ENCODE results near the gene TYROBP. TPM values are rescaled to one million over a fixed set of nuclear protein-coding genes. Genes with fewer than 3 reads are reported as not detected.

Gene TYROBP
- total RNA-seq, 4 donors from 2014 or later: 47.1 to 145 (median 50.7) TPM

DNA sequence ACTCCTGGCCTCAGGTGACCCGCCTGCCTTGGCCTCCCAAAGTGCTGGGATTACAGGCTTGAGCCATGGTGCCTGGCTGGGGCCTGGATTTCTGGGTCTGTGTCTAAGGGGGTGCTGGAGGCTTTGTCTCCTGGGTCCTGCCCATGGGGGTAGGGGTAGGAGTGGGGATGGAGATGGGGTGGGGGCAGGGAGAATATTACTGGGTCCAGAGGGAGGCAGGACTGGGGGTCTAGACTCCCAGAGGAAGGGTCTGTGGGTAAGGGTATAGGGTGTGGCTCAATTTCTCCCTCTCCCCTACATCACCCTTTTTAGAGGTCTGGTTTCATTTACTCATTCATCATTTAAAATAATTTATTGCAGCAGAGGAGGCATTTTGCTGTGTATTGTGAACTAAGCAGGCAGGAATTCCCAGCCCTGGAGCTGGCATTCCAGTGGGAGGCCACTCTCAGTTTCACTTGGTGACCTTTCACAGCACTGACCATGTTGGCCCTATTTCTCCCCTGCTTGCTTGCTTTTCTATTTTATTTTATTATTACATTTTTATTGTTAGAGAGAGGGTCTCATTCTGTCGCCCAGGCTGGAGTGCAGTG lies 6.9 kb downstream of the TYROBP start:
- peak overlapping the region; percentile 88 to 94 (median 92) for H3K27ac ChIP-seq (replicated peaks in 1 of 4)

DNA sequence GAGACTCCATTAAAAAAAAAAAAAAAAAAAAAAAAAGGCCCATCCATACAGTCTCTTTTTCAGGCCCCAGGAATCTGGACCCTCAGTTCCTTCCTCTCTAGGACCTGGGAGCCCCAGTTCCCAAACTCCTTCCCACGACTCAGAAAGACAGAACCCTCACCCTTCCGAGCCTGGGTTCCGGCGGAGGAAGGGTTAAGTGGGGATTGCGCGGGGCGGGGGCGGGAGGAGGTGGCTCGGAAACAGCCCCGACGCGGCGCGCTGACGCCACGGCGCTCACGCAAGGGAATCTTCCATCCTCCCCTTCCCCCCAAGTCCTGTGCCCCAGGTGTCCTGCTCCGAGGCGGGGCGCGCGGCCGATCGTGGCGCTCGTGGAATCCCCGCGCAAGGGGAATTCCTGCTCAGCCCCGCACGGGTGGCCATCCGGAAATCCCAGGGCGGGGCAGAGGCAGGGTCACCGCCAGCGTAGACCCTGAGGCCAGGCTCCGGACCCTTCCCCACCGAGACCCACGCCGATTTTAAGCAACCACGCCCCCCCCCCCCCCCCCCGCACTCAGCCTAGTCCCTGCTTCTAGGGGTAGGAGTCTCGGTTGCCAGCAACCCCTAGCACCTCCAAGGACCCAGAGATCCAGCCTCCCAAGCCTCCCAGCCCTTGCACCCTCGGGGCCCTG lies 8.4 kb downstream of the TYROBP start:
- Histone ChIP-seq H3K27ac (replicated peaks in 1 of 4) (peak overlapping the region; percentile 88 to 94 (median 92)), H3K27me3 (no peaks in the 10 kb centered on the region), H3K4me1 (peaks cover 14 to 59% (median 51%) of the 10 kb centered on the region in 4 donors), H3K36me3 (peaks cover 12 to 32% (median 30%) of the 10 kb centered on the region in 4 donors), H3K4me3 (peak overlapping the region; percentile 68 to 86 (median 74)), H3K9me3 (no peaks in the 10 kb centered on the region)
- WGBS: 3% methylated on average over 4 of the region's 43 CpGs
- intact Hi-C loops (cut with DNase I): loop anchor here (5.0 kb wide), 1 partner anchor 33 kb away; no protein-coding TSS in a partner anchor
- no peak for DNase-seq (ENCODE audit: extremely low spot score)
- peak; percentile 90 to 92 for TF ChIP-seq POLR2AphosphoS5 (IDR thresholded peaks at IDR 0.05)
- TF ChIP-seq, protein P1, sequence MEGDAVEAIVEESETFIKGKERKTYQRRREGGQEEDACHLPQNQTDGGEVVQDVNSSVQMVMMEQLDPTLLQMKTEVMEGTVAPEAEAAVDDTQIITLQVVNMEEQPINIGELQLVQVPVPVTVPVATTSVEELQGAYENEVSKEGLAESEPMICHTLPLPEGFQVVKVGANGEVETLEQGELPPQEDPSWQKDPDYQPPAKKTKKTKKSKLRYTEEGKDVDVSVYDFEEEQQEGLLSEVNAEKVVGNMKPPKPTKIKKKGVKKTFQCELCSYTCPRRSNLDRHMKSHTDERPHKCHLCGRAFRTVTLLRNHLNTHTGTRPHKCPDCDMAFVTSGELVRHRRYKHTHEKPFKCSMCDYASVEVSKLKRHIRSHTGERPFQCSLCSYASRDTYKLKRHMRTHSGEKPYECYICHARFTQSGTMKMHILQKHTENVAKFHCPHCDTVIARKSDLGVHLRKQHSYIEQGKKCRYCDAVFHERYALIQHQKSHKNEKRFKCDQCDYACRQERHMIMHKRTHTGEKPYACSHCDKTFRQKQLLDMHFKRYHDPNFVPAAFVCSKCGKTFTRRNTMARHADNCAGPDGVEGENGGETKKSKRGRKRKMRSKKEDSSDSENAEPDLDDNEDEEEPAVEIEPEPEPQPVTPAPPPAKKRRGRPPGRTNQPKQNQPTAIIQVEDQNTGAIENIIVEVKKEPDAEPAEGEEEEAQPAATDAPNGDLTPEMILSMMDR (IDR thresholded peaks at IDR 0.05): no peak
- peak; percentile 41 for TF ChIP-seq POLR2A (IDR thresholded peaks at IDR 0.05; ENCODE audit: low read depth)

More for the DNA sequence above, 6.9 kb downstream of the TYROBP start:
- intact Hi-C loops (cut with DNase I): no loop called here
- TF ChIP-seq POLR2A (IDR thresholded peaks at IDR 0.05; ENCODE audit: low read depth) (no peak), POLR2AphosphoS5 (IDR thresholded peaks at IDR 0.05) (no peak), EP300 (IDR thresholded peaks at IDR 0.05) (no peak)
- TF ChIP-seq, protein P1 (IDR thresholded peaks at IDR 0.05): no peak
- Histone ChIP-seq H3K27me3 (no peaks in the 10 kb centered on the region), H3K4me3 (peak overlapping the region; percentile 68 to 86 (median 74)), H3K9me3 (no peaks in the 10 kb centered on the region), H3K36me3 (peaks cover 7 to 19% (median 17%) of the 10 kb centered on the region in 4 donors), H3K4me1 (peaks cover 14 to 60% (median 53%) of the 10 kb centered on the region in 4 donors)
- no peak for DNase-seq (ENCODE audit: extremely low spot score)
- WGBS: 76% methylated on average over 2 of the region's 2 CpGs

DNA sequence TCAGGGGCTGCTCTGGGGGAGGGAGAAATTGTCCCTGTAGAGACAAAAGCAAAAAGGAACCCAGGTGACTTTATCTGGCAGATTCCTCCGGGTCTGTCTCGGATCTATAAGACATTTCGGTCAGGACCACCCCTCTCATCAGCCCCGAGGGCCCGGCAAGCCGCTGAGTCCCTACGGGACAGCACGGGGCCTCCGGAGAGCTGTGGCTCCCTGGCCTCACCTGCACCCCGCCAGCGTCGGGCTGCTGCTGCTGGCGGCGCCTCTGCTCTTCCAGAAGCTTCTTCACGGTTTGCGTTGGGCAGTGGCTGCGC lies 9.6 kb downstream of the TYROBP start:
- no peak for DNase-seq (ENCODE audit: extremely low spot score)
- intact Hi-C loops (cut with DNase I): loop anchor here (5.0 kb wide), 1 partner anchor 34 kb away; no protein-coding TSS in a partner anchor
- Histone ChIP-seq H3K4me3 (peak overlapping the region; percentile 68 to 86 (median 74)), H3K4me1 (peaks cover 14 to 54% (median 46%) of the 10 kb centered on the region in 4 donors), H3K36me3 (peaks cover 19 to 44% (median 41%) of the 10 kb centered on the region in 4 donors), H3K27ac (replicated peaks in 1 of 4) (peak overlapping the region; percentile 88 to 94 (median 92)), H3K9me3 (no peaks in the 10 kb centered on the region), H3K27me3 (no peaks in the 10 kb centered on the region)
- WGBS: 32% methylated on average over 5 of the region's 17 CpGs
- TF ChIP-seq POLR2AphosphoS5 (IDR thresholded peaks at IDR 0.05) (no peak), EP300 (IDR thresholded peaks at IDR 0.05) (no peak), POLR2A (IDR thresholded peaks at IDR 0.05; ENCODE audit: low read depth) (no peak)
- TF ChIP-seq, protein P1 (IDR thresholded peaks at IDR 0.05): no peak

DNA sequence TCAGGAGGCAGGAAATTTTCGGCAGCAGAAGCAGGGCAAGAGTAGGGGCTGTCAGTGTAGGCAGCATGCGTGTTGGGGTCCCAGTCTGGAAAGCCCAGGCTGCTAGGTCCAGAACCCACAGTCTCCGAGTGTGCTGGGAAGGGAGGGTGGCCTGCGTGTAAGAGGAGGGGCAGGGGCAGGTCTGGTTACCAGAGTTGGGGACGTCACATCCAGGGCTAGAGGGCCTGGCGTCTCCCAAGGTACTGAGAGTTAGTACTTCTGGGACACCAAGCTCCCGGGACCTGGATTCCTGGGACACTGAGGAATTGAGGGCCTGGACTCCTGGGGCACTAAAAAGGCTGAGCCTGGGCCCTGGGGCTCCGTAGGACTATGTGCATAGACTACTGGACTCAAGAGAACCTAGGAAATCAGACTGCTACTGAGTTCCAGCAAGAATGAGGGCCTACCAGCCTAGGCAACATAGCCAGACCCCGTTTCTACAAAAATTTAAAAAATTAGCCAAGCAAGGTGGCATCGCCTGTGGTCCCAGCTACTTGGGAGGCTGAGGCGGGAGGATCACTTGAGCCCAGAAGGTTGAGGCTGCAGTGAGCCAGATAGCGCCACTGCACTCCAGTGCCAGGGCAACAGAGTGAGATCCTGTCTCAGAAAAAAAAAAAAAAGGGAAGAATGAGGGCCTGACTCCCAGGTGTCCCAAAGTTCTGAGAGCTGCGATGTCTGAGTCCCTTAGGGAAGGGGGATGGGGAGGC lies 10.2 kb downstream of the TYROBP start:
- no peak for DNase-seq (ENCODE audit: extremely low spot score)
- H3K36me3 ChIP-seq: peaks cover 24 to 50% (median 46%) of the 10 kb centered on the region in 4 donors
- H3K4me1 ChIP-seq: peaks cover 14 to 48% (median 42%) of the 10 kb centered on the region in 4 donors
- no peaks in the 10 kb centered on the region for H3K9me3 ChIP-seq
- H3K4me3 ChIP-seq: peak overlapping the region; percentile 68 to 86 (median 74)
- H3K27me3 ChIP-seq: no peaks in the 10 kb centered on the region
- TF ChIP-seq POLR2A (IDR thresholded peaks at IDR 0.05; ENCODE audit: low read depth): no peak
- peak overlapping the region; percentile 88 to 94 (median 92) for H3K27ac ChIP-seq (replicated peaks in 1 of 4)
- WGBS: 90% methylated on average over 13 of the region's 13 CpGs
- intact Hi-C loops (cut with DNase I): loop anchor here (5.0 kb wide), 1 partner anchor 34 kb away; no protein-coding TSS in a partner anchor

DNA sequence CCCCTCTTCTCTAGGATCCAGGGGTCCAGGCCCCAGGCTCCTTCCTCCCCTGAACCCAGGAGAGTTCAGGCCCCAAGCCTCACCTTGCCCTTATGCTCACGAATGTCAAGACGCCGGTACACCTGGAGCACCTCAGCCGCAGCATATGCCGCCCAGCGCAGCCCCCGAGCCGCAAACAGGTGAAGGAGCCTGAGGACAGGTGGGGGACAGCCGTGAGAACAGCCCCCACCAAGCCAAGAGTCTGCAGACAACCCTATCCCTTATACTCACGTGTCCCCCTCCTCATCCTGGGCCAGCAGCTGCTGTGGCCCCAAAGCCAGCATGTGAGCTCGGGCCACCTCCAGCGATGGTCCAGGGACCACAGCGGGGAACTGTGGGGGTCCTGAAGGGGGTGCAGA lies 11.5 kb downstream of the TYROBP start:
- TF ChIP-seq POLR2AphosphoS5 (IDR thresholded peaks at IDR 0.05): no peak
- no peak for TF ChIP-seq EP300 (IDR thresholded peaks at IDR 0.05)
- TF ChIP-seq POLR2A (IDR thresholded peaks at IDR 0.05; ENCODE audit: low read depth): no peak
- TF ChIP-seq, protein P1 (IDR thresholded peaks at IDR 0.05): no peak
- no peaks in the 10 kb centered on the region for H3K9me3 ChIP-seq
- H3K27me3 ChIP-seq: no peaks in the 10 kb centered on the region
- H3K4me3 ChIP-seq: no peak overlapping the region
- DNase-seq (ENCODE audit: extremely low spot score): no peak
- H3K36me3 ChIP-seq: peaks cover 26 to 61% (median 56%) of the 10 kb centered on the region in 4 donors
- 60% methylated on average over 1 of the region's 13 CpGs for WGBS
- H3K27ac ChIP-seq (replicated peaks in 1 of 4): no peak overlapping the region
- intact Hi-C loops (cut with DNase I): loop anchor here (5.0 kb wide), 1 partner anchor 36 kb away; no protein-coding TSS in a partner anchor
- peaks cover 14 to 41% (median 36%) of the 10 kb centered on the region in 4 donors for H3K4me1 ChIP-seq
